BJ (cell line): ENCODE data around the gene AK5. TPM values are rescaled to one million over a fixed set of nuclear protein-coding genes. Genes with fewer than 3 reads are reported as not detected.

Experiments
- CTCF ChIA-PET: fragments of 350-600 bp; formaldehyde crosslinking; extraction: SDS; loops from one replicate; lab custom pipeline; 2021; ENCODE audit warnings: antibody characterized with exemption, inconsistent platforms; lab: Yijun Ruan, JAX
- POLR2A ChIA-PET: fragments of 300-600 bp; sonication (Branson Sonifier 250); formaldehyde crosslinking; extraction: SDS; loops from one replicate; lab custom pipeline; 2021; ENCODE audit warnings: antibody characterized with exemption; lab: Charles Lee
- DNase-seq: peaks from one replicate; pipeline ENCODE4 v3.0.0-alpha.2; 2011; ENCODE audit warnings: low read depth
- H3K27me3 ChIP-seq: 2 replicates; pipeline ENCODE4 v1.6.0; 2011; ENCODE audit warnings: low read length; ENCODE audit not compliant: control insufficient read depth, insufficient read depth
- H3K36me3 ChIP-seq: 2 replicates; pipeline ENCODE4 v1.5.1; 2011; ENCODE audit warnings: low read length; ENCODE audit not compliant: control insufficient read depth, insufficient read depth
- H3K4me3 ChIP-seq: 2 replicates; pipeline ENCODE4 v1.5.1; 2011; ENCODE audit warnings: low read depth, mild to moderate bottlenecking, control low read depth, low read length
- CTCF ChIP-seq: IDR thresholded peaks from 2 replicates; pipeline ENCODE4 v1.5.1; 2011; ENCODE audit warnings: low read depth, mild to moderate bottlenecking, control low read depth, inconsistent platforms, low read length, moderate library complexity; ENCODE audit not compliant: insufficient read depth
- polyA plus RNA-seq: library from polyadenylated mRNA; depleted of rRNA; stranded (reverse); fragments of >200 nt; gene quantifications from 2 replicates; pipeline ENCODE4 v1.2.3, GENCODE V29; 2011

AK5 gene
- polyA plus RNA-seq, 1 experiment: 7.8 TPM

- no peaks in the 10 kb centered on the region for H3K36me3 ChIP-seq
- H3K4me3 ChIP-seq: no peak overlapping the region
- POLR2A ChIA-PET: no interaction called here
- CTCF ChIA-PET: no interaction called here
- no peak for DNase-seq
- TF ChIP-seq CTCF: no peak
- H3K27me3 ChIP-seq: no peaks in the 10 kb centered on the region
Observed at GRCh38 chr1:77333501-77333900, 51.7 kb downstream of the AK5 start.

GRCh38 chr1:77336729-77337128, 54.9 kb downstream of the AK5 start:
- ChIA-PET CTCF (no interaction called here), POLR2A (no interaction called here)
- TF ChIP-seq CTCF: no peak
- H3K4me3 ChIP-seq: no peak overlapping the region
- DNase-seq: no peak
- no peaks in the 10 kb centered on the region for H3K27me3 ChIP-seq
- H3K36me3 ChIP-seq: no peaks in the 10 kb centered on the region

- ChIA-PET POLR2A (no interaction called here), CTCF (no interaction called here)
- no peak for TF ChIP-seq CTCF
- Histone ChIP-seq H3K27me3 (no peaks in the 10 kb centered on the region), H3K36me3 (no peaks in the 10 kb centered on the region), H3K4me3 (no peak overlapping the region)
- no peak for DNase-seq
Observed at GRCh38 chr1:77339326-77339725, 57.5 kb downstream of the AK5 start.

- no peak for DNase-seq
- ChIA-PET POLR2A (no interaction called here), CTCF (no interaction called here)
- Histone ChIP-seq H3K36me3 (no peaks in the 10 kb centered on the region), H3K27me3 (no peaks in the 10 kb centered on the region), H3K4me3 (no peak overlapping the region)
- TF ChIP-seq CTCF: no peak
Observed at GRCh38 chr1:77341195-77341594, 59.4 kb downstream of the AK5 start.

- ChIA-PET CTCF (no interaction called here), POLR2A (no interaction called here)
Observed at GRCh38 chr1:77342745-77343144, 60.9 kb downstream of the AK5 start.

More at GRCh38 chr1:77342745-77343144, 60.9 kb downstream of the AK5 start:
- Histone ChIP-seq H3K27me3 (no peaks in the 10 kb centered on the region), H3K36me3 (no peaks in the 10 kb centered on the region), H3K4me3 (no peak overlapping the region)
- no peak for DNase-seq
- TF ChIP-seq CTCF: no peak
